Mesenchymal stem cell (in vitro differentiated cells and primary cell): Measurements from ENCODE around the gene TMEM9.

Experiments
- DNase-seq: peaks from one replicate; pipeline ENCODE4 v3.0.0-alpha.2; 2013
- H2AFZ ChIP-seq: one replicate; pipeline ENCODE4 v1.6.1; 2013; ENCODE audit warnings: low read depth, mild to moderate bottlenecking, control low read depth, inconsistent platforms, low read length, moderate library complexity
- H2AK5ac ChIP-seq: 2 replicates; pipeline ENCODE4 v1.6.1; 2013; ENCODE audit warnings: low read length, moderate library complexity, mild to moderate bottlenecking, inconsistent platforms; ENCODE audit not compliant: severe bottlenecking
- H2BK120ac ChIP-seq: one replicate; pipeline ENCODE4 v1.6.1; 2013; ENCODE audit warnings: low read depth, mild to moderate bottlenecking, inconsistent platforms, low read length, moderate library complexity
- H2BK12ac ChIP-seq, 2 experiments: one replicate each; pipeline ENCODE4 v1.6.1; 2013; ENCODE audit warnings: inconsistent platforms in 2 of 2, low read length in 2 of 2, mild to moderate bottlenecking in 2 of 2, moderate library complexity in 2 of 2, control low read depth in 1 of 2
- H2BK15ac ChIP-seq: one replicate; pipeline ENCODE4 v1.6.1; 2013; ENCODE audit warnings: mild to moderate bottlenecking, low read depth, inconsistent platforms; ENCODE audit not compliant: poor library complexity, severe bottlenecking
- H2BK5ac ChIP-seq: 2 replicates; pipeline ENCODE4 v1.6.1; 2013; ENCODE audit warnings: low read depth, mild to moderate bottlenecking, low read length, control low read depth, inconsistent platforms; ENCODE audit not compliant: poor library complexity, severe bottlenecking
- H3K14ac ChIP-seq, 2 experiments: one replicate each; pipeline ENCODE4 v1.6.1; 2013; ENCODE audit warnings: inconsistent platforms in 2 of 2, low read length in 2 of 2, control low read depth in 1 of 2, mild to moderate bottlenecking in 1 of 2, moderate library complexity in 1 of 2
- H3K18ac ChIP-seq, 2 experiments: one replicate each; pipeline ENCODE4 v1.6.1; 2013; ENCODE audit warnings: inconsistent platforms in 2 of 2, low read length in 2 of 2, control low read depth in 1 of 2, low read depth in 1 of 2, mild to moderate bottlenecking in 1 of 2
- H3K23ac ChIP-seq, 2 experiments: one replicate each; pipeline ENCODE4 v1.6.1; 2013; ENCODE audit warnings: inconsistent platforms in 2 of 2, low read length in 2 of 2, mild to moderate bottlenecking in 2 of 2, moderate library complexity in 2 of 2, control low read depth in 1 of 2
- H3K27ac ChIP-seq: 2 replicates; pipeline ENCODE4 v1.5.1; 2013; ENCODE audit warnings: mild to moderate bottlenecking, moderate library complexity, low read length, control low read depth, inconsistent platforms; ENCODE audit not compliant: poor library complexity, severe bottlenecking
- H3K27me3 ChIP-seq, 2 experiments: 2 replicates each; pipeline versions ENCODE4 v1.6.1 to v1.7.0; 2013; ENCODE audit warnings: low read length in 2 of 2, mild to moderate bottlenecking in 2 of 2, moderate library complexity in 2 of 2, control low read depth in 1 of 2, inconsistent platforms in 1 of 2; ENCODE audit not compliant: control insufficient read depth in 1 of 2, insufficient read depth in 1 of 2
- H3K36me3 ChIP-seq, 2 experiments: 2 replicates each; pipeline versions ENCODE4 v1.6.1 to v1.7.0; 2013; ENCODE audit warnings: low read length in 2 of 2, control low read depth in 1 of 2, inconsistent platforms in 1 of 2, low read depth in 1 of 2, mild to moderate bottlenecking in 1 of 2; ENCODE audit not compliant: insufficient read depth in 2 of 2, control insufficient read depth in 1 of 2
- H3K4ac ChIP-seq, 2 experiments: one replicate each; pipeline ENCODE4 v1.6.1; 2013; ENCODE audit warnings: inconsistent platforms in 2 of 2, low read length in 2 of 2, mild to moderate bottlenecking in 2 of 2, moderate library complexity in 2 of 2, control low read depth in 1 of 2, low read depth in 1 of 2
- H3K4me1 ChIP-seq: 2 replicates; pipeline ENCODE4 v1.6.1; 2013; ENCODE audit warnings: low read depth, low read length, control low read depth; ENCODE audit not compliant: control insufficient read depth, insufficient read depth
- H3K4me2 ChIP-seq: 2 replicates; pipeline ENCODE4 v1.6.1; 2013; ENCODE audit warnings: low read length, mild to moderate bottlenecking, inconsistent platforms; ENCODE audit not compliant: poor library complexity, severe bottlenecking
- H3K4me3 ChIP-seq, 2 experiments: 2 replicates each; pipeline versions ENCODE4 v1.5.1 to v1.7.0; 2013; ENCODE audit warnings: low read length in 2 of 2, mild to moderate bottlenecking in 2 of 2, control low read depth in 1 of 2, low read depth in 1 of 2; ENCODE audit not compliant: insufficient read depth in 1 of 2
- H3K79me1 ChIP-seq: replicated peaks from 2 replicates; pipeline ENCODE4 v1.6.1; 2013; ENCODE audit warnings: mild to moderate bottlenecking, control low read depth, low read length, inconsistent platforms; ENCODE audit not compliant: poor library complexity, severe bottlenecking
- H3K9ac ChIP-seq: 2 replicates; pipeline ENCODE4 v1.7.0; 2013; ENCODE audit warnings: mild to moderate bottlenecking, low read length, moderate library complexity
- H3K9me3 ChIP-seq: 2 replicates; pipeline ENCODE4 v1.7.0; 2013; ENCODE audit warnings: mild to moderate bottlenecking, low read length; ENCODE audit not compliant: control insufficient read depth
- H4K8ac ChIP-seq: one replicate; pipeline ENCODE4 v1.6.1; 2013; ENCODE audit warnings: inconsistent platforms, mild to moderate bottlenecking, low read length, moderate library complexity
- H4K91ac ChIP-seq: one replicate; pipeline ENCODE4 v1.6.1; 2013; ENCODE audit warnings: mild to moderate bottlenecking, low read length, inconsistent platforms
- WGBS: methylation state at CpG from one replicate; pipeline ENCODE4 v1.1.7; 2013; ENCODE audit warnings: mixed read lengths; 5-methylcytosine and 5-hydroxymethylcytosine counted together

The TMEM9 gene

DNA sequence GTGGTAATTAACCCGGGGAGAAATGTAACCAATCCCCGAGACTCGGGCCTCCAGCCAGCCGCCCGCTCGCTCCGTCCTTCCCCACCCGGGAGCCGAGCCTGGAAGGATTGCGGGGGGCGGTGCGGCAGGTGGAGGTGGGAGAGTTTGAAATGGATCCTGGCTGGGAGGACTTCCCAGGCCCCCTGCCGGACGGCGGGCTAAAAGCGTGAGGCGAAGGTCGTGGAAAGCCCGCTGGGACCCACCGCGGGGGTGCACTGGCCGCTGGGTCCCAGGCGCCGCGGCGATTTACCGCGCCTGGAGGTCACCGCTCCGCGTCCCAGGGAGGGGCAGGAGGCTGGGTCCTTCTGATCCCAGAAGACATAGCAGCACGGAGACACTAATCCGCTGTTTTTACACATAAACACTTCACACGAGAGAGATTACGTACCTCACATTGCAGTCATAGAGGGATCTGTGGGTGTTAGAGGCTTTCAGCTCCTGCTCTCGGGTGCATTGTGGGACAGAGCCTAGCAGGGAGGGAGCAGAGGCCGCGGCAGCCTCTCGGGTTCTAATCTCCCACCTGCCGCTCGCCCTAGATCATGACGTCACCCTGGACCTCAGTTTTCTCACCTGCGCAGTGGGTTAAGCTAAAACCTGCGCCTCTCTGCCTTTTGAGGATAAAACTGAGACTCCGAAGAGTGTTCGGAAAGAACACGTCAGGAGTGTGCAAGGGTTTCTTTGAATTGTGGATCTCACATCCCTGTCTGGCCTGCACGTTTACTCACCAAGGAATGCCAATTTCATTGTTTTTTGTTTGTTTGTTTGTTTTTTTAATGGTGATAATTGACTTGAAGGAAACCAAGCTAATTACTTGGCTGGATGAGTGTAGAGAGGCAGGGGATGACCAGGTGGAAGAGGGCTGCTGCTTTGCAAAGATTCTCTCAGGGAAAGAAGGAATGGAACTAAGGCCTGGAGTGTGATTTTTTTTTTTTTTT, 17.1 kb upstream of the TMEM9 start:
- Histone ChIP-seq H3K4me1 (peaks cover 7% of the 10 kb centered on the region), H3K18ac (peak overlapping the region; percentile 70 to 72), H2BK120ac (no peak overlapping the region), H2AFZ (peak overlapping the region; percentile 91), H3K9ac (peak overlapping the region; percentile 91), H3K4me2 (peak overlapping the region; percentile 99), H3K23ac (peak overlapping the region in 1 of 2 experiments; percentile 24), H3K4ac (no peak overlapping the region), H2BK12ac (peak overlapping the region in 1 of 2 experiments; percentile 70), H2BK15ac (no peak overlapping the region), H3K14ac (no peak overlapping the region), H4K91ac (no peak overlapping the region), H3K27me3 (peaks cover 0 to 6% of the 10 kb centered on the region in 2 experiments), H3K36me3 (no peaks in the 10 kb centered on the region), H3K27ac (peak overlapping the region; percentile 46), H3K79me1 (no peaks in the 10 kb centered on the region), H3K4me3 (peak overlapping the region; percentile 65 to 85), H2AK5ac (no peak overlapping the region), H2BK5ac (peak overlapping the region; percentile 40), H3K9me3 (no peaks in the 10 kb centered on the region), H4K8ac (peak overlapping the region; percentile 76)
- peak; percentile 82 for DNase-seq
- WGBS: 9% methylated on average over 37 of the region's 48 CpGs

DNA sequence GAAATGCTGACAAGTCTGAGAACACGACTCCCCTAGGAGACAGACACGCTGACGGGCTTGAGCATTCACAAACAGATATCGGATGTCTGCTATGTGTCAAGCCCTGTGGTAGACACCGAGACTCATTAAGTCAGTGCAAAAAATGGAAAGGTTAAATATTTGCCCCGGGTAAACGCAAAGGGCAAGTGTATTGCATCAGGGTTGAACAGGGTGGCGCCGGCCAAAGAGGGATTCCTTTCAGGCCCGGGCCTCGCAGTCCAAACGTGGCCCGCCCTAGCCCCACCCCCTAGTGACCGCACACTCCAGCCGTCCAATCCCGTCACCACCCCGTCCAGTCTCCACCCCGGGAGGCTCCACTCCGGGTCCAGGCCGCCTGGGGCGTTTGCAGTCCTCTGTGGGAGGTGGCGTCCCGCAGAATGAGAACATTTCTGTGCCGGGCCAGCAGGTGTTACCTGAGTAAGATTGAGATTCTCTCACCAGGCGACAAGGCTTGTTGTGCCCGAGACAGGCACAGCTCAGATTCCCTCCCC, 16.3 kb upstream of the TMEM9 start:
- H3K36me3 ChIP-seq: no peaks in the 10 kb centered on the region
- no peak overlapping the region for H2AK5ac ChIP-seq
- H3K4me3 ChIP-seq: peak overlapping the region; percentile 65 to 85
- peak overlapping the region in 1 of 2 experiments; percentile 24 for H3K23ac ChIP-seq
- no peak overlapping the region for H4K91ac ChIP-seq
- peak; percentile 95 for DNase-seq
- no peak overlapping the region for H2BK120ac ChIP-seq
- no peaks in the 10 kb centered on the region for H3K9me3 ChIP-seq
- peak overlapping the region; percentile 78 for H2BK15ac ChIP-seq
- peak overlapping the region; percentile 99 for H3K4me2 ChIP-seq
- H2BK12ac ChIP-seq: no peak overlapping the region
- peak overlapping the region; percentile 91 for H3K9ac ChIP-seq
- no peak overlapping the region for H2BK5ac ChIP-seq
- H3K18ac ChIP-seq: peak overlapping the region in 1 of 2 experiments; percentile 70
- peaks cover 4 to 11% of the 10 kb centered on the region in 2 experiments for H3K27me3 ChIP-seq
- peak overlapping the region; percentile 91 for H2AFZ ChIP-seq
- H3K14ac ChIP-seq: no peak overlapping the region
- H3K4me1 ChIP-seq: peaks cover 7% of the 10 kb centered on the region
- no peak overlapping the region for H4K8ac ChIP-seq
- under 1% methylated on average over 26 of the region's 26 CpGs for WGBS
- no peaks in the 10 kb centered on the region for H3K79me1 ChIP-seq
- peak overlapping the region; percentile 46 for H3K27ac ChIP-seq
- no peak overlapping the region for H3K4ac ChIP-seq

DNA sequence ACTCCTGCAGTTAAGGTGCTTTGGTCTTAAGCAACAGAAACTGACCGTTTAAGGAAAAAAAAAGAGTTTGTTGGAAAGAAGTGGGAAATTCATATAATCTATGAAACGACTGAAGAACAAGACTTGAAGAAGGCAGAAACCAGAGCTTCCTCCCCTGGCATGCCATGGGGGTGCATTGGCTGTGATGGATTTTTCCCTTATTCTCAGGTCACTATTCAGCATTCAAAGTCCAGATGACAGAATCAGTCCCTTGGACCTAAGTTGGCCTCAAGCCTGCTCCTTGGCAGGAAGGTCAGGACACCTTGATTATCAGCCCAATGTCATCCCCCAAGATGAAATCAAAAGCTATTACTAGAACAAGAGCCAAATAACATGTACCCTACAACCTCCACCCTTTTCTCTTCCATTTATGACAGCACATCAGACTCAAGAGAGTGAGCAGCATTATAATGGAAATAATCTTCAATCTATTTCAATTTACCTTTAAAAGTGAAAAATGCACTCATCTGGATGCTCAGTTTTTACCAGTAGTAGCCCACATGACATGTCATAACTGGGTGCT, 15.8 kb upstream of the TMEM9 start:
- H3K23ac ChIP-seq: no peak overlapping the region
- H2BK12ac ChIP-seq: no peak overlapping the region
- no peak overlapping the region for H3K14ac ChIP-seq
- peaks cover 4 to 11% of the 10 kb centered on the region in 2 experiments for H3K27me3 ChIP-seq
- H3K18ac ChIP-seq: no peak overlapping the region
- H3K9ac ChIP-seq: peak overlapping the region; percentile 18
- H3K4me2 ChIP-seq: peak overlapping the region; percentile 99
- peak; percentile 15 for DNase-seq
- H3K4ac ChIP-seq: no peak overlapping the region
- no peak overlapping the region for H2BK120ac ChIP-seq
- peak overlapping the region in 1 of 2 experiments; percentile 85 for H3K4me3 ChIP-seq
- no peaks in the 10 kb centered on the region for H3K9me3 ChIP-seq
- no peak overlapping the region for H2BK15ac ChIP-seq
- no peak overlapping the region for H4K91ac ChIP-seq
- H4K8ac ChIP-seq: no peak overlapping the region
- H3K27ac ChIP-seq: no peak overlapping the region
- H2AK5ac ChIP-seq: no peak overlapping the region
- 91% methylated on average over 2 of the region's 2 CpGs for WGBS
- H3K36me3 ChIP-seq: no peaks in the 10 kb centered on the region
- no peak overlapping the region for H2BK5ac ChIP-seq
- H2AFZ ChIP-seq: no peak overlapping the region
- no peaks in the 10 kb centered on the region for H3K79me1 ChIP-seq
- peaks cover 7% of the 10 kb centered on the region for H3K4me1 ChIP-seq

DNA sequence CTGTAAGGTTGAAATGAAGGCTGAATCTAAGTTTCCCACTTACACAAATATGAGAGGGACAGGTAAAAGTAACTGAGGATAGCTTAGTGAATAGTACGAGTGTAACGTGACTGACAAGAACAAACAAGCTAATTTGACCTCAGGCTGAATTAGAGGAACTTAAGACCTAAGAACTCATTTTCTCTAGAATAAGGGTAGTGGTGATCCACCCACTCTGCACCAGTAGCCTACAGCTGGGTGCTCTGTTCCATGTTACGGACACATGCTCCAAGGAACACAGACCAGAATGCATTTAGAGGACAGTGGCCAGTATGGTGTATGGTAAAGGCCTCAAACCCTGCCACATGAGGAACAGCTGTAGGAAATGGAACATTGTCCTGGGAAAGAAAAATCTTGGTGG, 14.9 kb upstream of the TMEM9 start:
- Histone ChIP-seq H2BK15ac (no peak overlapping the region), H4K91ac (peak overlapping the region; percentile 50), H2BK5ac (no peak overlapping the region), H2BK12ac (no peak overlapping the region), H3K4me1 (peaks cover 10% of the 10 kb centered on the region), H3K27ac (no peak overlapping the region), H3K36me3 (no peaks in the 10 kb centered on the region), H4K8ac (no peak overlapping the region), H3K79me1 (no peaks in the 10 kb centered on the region), H3K9ac (no peak overlapping the region), H2BK120ac (no peak overlapping the region), H3K4me2 (no peak overlapping the region), H3K4ac (no peak overlapping the region), H3K27me3 (peaks cover 4 to 11% of the 10 kb centered on the region in 2 experiments), H3K4me3 (no peak overlapping the region), H3K18ac (no peak overlapping the region), H2AK5ac (no peak overlapping the region), H3K14ac (no peak overlapping the region), H3K9me3 (no peaks in the 10 kb centered on the region), H2AFZ (no peak overlapping the region), H3K23ac (no peak overlapping the region)
- WGBS: 100% methylated on average over 1 of the region's 3 CpGs
- DNase-seq: no peak
